IPS-18c (cell line): ENCODE data around the gene IGSF9B.

Experiments used
- H3K4me3 ChIP-seq: 2 replicates; pipeline ENCODE4 v1.7.0; 2013; ENCODE audit warnings: low read depth, mild to moderate bottlenecking, low read length, moderate library complexity; ENCODE audit not compliant: insufficient read depth
- H3K9me3 ChIP-seq: one replicate; pipeline ENCODE4 v1.6.1; 2013; ENCODE audit warnings: mild to moderate bottlenecking, low read length, moderate library complexity; ENCODE audit not compliant: control insufficient read depth, insufficient read depth

IGSF9B gene

GRCh38 chr11:133987171-133987570, 30.4 kb upstream of the IGSF9B start:
- H3K9me3 ChIP-seq, result peaks cover 4% of the 10 kb centered on the region
- no peak overlapping the region for H3K4me3 ChIP-seq

- H3K4me3 ChIP-seq, result no peak overlapping the region
- H3K9me3 ChIP-seq, result peaks cover 4% of the 10 kb centered on the region
These were observed 29.5 kb upstream of the IGSF9B start for GRCh38 chr11:133985981-133986944.

- Histone ChIP-seq H3K4me3 (no peak overlapping the region), H3K9me3 (peaks cover 2% of the 10 kb centered on the region)
These were observed 28.1 kb upstream of the IGSF9B start for GRCh38 chr11:133984828-133985227.

GRCh38 chr11:133983660-133984316, 27.0 kb upstream of the IGSF9B start:
- peaks cover 2% of the 10 kb centered on the region for H3K9me3 ChIP-seq

GRCh38 chr11:133982876-133983275, 26.1 kb upstream of the IGSF9B start:
- H3K9me3 ChIP-seq, result peaks cover under 1% of the 10 kb centered on the region

More at GRCh38 chr11:133983660-133984316, 27.0 kb upstream of the IGSF9B start:
- no peak overlapping the region for H3K4me3 ChIP-seq

GRCh38 chr11:133982151-133982550, 25.4 kb upstream of the IGSF9B start:
- no peaks in the 10 kb centered on the region for H3K9me3 ChIP-seq
- no peak overlapping the region for H3K4me3 ChIP-seq

More at GRCh38 chr11:133982876-133983275, 26.1 kb upstream of the IGSF9B start:
- H3K4me3 ChIP-seq, result no peak overlapping the region

GRCh38 chr11:133981156-133981555, 24.4 kb upstream of the IGSF9B start:
- H3K9me3 ChIP-seq, result peaks cover 2% of the 10 kb centered on the region
- H3K4me3 ChIP-seq, result no peak overlapping the region

GRCh38 chr11:133980665-133981064, 23.9 kb upstream of the IGSF9B start:
- no peak overlapping the region for H3K4me3 ChIP-seq
- peaks cover 2% of the 10 kb centered on the region for H3K9me3 ChIP-seq

GRCh38 chr11:133978794-133979193, 22.0 kb upstream of the IGSF9B start:
- peaks cover 2% of the 10 kb centered on the region for H3K9me3 ChIP-seq

GRCh38 chr11:133977067-133977677, 20.4 kb upstream of the IGSF9B start:
- no peak overlapping the region for H3K4me3 ChIP-seq
- peaks cover 2% of the 10 kb centered on the region for H3K9me3 ChIP-seq

More at GRCh38 chr11:133978794-133979193, 22.0 kb upstream of the IGSF9B start:
- H3K4me3 ChIP-seq, result no peak overlapping the region

GRCh38 chr11:133975488-133975849, 18.7 kb upstream of the IGSF9B start:
- H3K9me3 ChIP-seq, result peaks cover 2% of the 10 kb centered on the region
- H3K4me3 ChIP-seq, result no peak overlapping the region

- Histone ChIP-seq H3K9me3 (peaks cover 2% of the 10 kb centered on the region), H3K4me3 (no peak overlapping the region)
These were observed 18.2 kb upstream of the IGSF9B start for GRCh38 chr11:133974836-133975487.

- Histone ChIP-seq H3K9me3 (peaks cover 2% of the 10 kb centered on the region), H3K4me3 (no peak overlapping the region)
These were observed 15.1 kb upstream of the IGSF9B start for GRCh38 chr11:133971881-133972280.

- no peak overlapping the region; the same call in 1 of the 2 replicates for H3K4me3 ChIP-seq
- H3K9me3 ChIP-seq, result no peaks in the 10 kb centered on the region
These were observed 12.3 kb upstream of the IGSF9B start for GRCh38 chr11:133969112-133969511.

GRCh38 chr11:133968300-133968699, 11.5 kb upstream of the IGSF9B start:
- H3K4me3 ChIP-seq, result no peak overlapping the region
- no peaks in the 10 kb centered on the region for H3K9me3 ChIP-seq

GRCh38 chr11:133967599-133968238, 11.0 kb upstream of the IGSF9B start:
- H3K9me3 ChIP-seq, result no peaks in the 10 kb centered on the region
- no peak overlapping the region for H3K4me3 ChIP-seq
